ENCODE data around the gene NNAT. TPM values are rescaled to one million over a fixed set of nuclear protein-coding genes. Genes with fewer than 3 reads are reported as not detected.

Gene NNAT
- total and polyA plus RNA-seq, 2 of the 8 experiments (the other 6 are each of a cell fraction or from before 2014, with no cell fraction given) = 66.8 to 175 TPM

- TF ChIP-seq SRF (IDR thresholded peaks at IDR 0.05; ENCODE audit: low read depth, low read length) = no peak
Observed at GRCh38 chr20:37539424-37539823, 18.4 kb downstream of the NNAT start (continued).
